Kidney capillary endothelial cell (primary cell): ENCODE results near the gene ANXA8L1.
"Not testable (repeated sequence)": the region's sequence is repeated elsewhere in the genome, so short reads cannot be mapped to it uniquely, and the experiment has no call there.

ENCODE experiments used
- DNase-seq: peaks from one replicate; pipeline ENCODE4 v3.0.0-alpha.2; 2018; ENCODE audit warnings: low spot score

Gene ANXA8L1

DNA sequence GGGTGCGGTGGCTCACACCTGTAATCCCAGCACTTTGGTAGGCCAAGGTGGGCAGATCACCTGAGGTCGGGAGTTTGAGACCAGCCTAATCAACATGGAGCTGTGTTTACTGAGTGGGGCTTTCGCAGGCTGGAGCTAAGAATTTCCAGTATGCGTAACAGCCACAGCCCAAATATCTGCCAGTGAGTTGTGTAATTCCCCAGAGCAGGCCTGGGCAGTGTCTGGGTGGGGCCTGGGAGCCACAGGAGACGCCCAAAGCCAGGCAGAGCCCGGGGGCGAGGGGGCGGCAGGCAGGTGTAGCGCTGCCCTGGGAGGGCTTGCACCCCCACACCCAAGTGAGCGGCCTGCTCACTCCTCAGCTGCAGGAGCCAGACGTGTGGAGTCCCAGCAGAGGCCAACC, at the start of gene ANXA8L1:
TSS of gene ANXA8L1 (plus strand) at position 371 of the 400 bp plus-strand sequence. CDS start 76 bp downstream, outside the sequence.
- DNase-seq, result not testable (repeated sequence)

DNA sequence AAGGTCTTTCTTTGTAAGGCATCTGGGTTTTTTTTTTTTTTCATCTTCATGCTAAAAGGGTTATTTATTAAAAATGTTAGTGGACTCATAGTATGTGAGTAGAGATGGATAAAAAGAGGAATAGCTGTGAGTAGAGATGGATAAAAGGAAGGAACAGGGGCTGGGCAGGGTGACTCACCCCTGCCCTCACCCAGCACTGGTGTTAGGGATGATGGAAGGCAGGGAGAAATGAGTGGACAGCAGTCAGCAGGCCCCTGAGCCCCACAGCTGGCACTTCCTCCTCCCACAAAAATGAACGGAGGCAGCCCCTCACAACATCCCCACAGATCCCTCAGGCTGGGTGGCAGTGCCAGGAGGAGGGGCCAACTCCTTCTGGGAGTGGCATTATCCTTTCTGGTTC, 49.5 kb upstream of the ANXA8L1 start:
- no peak for DNase-seq

DNA sequence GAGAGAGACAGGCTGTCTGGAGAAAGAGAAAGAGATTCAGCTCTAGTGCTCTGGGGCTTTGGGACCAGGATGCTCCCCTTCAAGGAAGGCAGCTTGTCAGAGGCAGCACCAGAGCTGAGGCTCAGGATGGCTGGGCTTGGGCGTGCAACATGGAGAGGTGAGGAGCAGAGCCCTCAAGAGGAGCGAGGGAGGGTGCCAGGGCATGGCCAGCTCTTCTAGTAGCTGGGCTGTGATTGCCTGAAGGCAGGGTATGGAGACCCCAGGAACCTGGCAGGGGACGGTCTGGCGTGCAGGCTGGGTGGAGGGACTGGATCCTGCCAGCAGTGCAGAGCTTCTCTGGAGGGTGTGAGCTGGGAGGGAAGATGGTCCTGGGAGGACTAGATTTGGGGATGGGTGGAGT, 48.6 kb upstream of the ANXA8L1 start:
- DNase-seq, result no peak

DNA sequence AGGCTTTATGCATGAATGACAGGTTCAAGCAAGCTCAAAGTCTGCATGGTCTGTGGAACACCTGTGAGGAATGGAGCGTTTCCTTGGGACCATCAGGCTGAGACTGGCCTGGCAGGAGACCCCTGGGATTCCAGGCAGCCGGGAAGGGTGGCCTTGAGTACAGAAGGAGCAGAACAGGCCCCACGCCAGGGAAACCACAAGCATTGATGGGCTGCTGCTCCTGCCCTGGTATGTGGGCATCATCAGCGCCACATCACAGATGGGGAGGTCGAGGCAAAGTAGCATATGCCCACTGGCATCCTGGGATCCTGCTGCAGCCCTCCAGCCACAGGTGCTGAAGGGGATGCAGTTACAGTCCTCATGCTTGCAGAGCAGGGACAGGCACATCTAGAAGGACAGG, 47.9 kb upstream of the ANXA8L1 start:
- DNase-seq, result no peak

- no peak for DNase-seq
These were observed 46.5 kb upstream of the ANXA8L1 start for GRCh38 chr10:46328853-46329689.

- DNase-seq, result no peak
These were observed 45.9 kb upstream of the ANXA8L1 start for GRCh38 chr10:46329690-46330016.

- DNase-seq, result no peak
These were observed 44.7 kb upstream of the ANXA8L1 start for GRCh38 chr10:46330894-46331293.

- DNase-seq, result not testable (repeated sequence)
These were observed 10.1 kb upstream of the ANXA8L1 start for GRCh38 chr10:46365484-46365883.

GRCh38 chr10:46367209-46367608, 8.4 kb upstream of the ANXA8L1 start:
- DNase-seq, result not testable (repeated sequence)

DNA sequence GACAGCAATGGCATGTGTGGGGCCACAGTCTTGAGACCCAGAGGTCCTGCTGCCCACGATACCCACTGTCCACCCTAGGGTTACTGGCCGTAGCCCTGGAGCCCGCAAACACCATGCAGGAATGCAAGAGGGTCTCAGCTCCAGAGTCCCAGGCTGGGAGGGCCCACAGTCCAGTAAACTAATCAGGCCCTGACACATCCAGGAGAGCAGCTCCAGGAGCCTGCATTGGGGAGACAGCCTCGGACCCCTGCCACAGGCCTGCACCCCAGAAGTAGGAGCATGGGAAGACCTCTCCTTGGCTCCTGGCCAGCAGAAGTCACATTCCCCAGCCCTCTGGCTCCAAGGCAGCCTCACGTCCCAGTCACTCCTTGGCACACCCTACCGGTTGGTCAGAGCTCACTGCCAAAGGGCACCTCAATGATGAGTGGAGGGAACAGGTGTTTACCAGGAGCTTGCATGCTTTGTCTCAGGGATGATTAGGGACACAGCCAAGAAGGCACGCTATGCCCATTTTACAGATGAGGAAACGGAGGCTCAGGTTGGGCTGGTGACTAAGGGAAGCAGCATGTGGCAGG, 7.8 kb upstream of the ANXA8L1 start:
- not testable (repeated sequence) for DNase-seq

DNA sequence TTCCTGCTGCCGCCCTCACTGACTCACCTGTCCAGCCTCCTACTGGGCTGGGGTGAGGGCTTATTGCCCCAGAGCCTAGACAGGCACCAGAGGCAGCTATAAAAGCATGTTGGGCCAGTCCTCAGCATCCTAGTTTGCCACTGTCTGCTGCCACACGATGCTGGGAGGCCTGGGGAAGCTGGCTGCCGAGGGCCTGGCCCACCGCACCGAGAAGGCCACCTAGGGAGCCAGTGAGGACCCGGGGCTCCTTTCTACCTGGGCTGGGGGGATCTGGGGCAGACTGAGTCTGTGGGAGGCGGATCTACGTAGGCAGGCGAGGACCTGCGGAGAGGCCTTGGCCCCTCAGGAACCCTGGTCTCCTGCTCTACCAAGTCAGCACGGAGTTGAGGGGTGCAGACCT, 6.6 kb upstream of the ANXA8L1 start:
- not testable (repeated sequence) for DNase-seq

DNA sequence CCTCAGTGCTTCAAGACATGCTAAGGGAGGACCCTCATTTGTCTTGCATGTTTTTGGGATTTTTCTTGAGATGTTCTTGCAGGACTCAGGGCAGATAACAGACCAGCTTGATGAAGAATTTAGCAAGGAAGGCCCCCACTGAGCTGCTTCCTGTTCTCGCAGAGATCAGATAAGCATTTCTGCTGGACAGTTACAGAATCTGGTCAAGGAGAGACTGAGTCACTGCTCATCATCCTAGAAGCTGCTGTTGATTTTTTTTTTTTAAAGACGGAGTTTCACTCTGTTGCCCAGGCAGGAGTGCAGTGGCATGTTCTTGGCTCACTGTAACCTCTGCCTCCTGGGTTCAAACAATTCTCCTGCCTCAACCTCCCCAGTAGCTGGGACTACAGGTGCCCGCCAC, 1.2 kb upstream of the ANXA8L1 start:
- not testable (repeated sequence) for DNase-seq

GRCh38 chr10:46377022-46377421, 1.4 kb downstream of the ANXA8L1 start:
- not testable (repeated sequence) for DNase-seq

DNA sequence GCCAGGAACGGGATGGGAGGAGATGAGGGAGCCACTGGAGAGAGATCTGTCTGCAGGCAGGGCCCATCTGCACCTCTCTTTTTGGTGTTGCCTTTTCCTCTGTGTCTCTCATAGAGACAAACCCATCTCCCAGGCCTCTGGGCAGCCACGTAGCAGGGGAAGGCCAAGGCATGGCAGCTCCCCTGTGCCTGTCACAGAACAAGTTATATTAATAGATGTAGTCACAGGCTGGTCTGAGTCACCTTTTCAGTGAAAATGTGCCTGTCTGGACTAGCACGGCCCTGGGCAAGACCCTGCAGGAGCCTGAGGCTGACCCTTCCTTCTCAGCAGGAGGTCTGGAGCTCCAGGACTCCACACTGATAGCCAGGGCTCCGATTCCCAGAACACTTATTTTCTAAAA, 2.1 kb downstream of the ANXA8L1 start:
- not testable (repeated sequence) for DNase-seq

- not testable (repeated sequence) for DNase-seq
These were observed 2.5 kb downstream of the ANXA8L1 start for GRCh38 chr10:46378108-46378507.

DNA sequence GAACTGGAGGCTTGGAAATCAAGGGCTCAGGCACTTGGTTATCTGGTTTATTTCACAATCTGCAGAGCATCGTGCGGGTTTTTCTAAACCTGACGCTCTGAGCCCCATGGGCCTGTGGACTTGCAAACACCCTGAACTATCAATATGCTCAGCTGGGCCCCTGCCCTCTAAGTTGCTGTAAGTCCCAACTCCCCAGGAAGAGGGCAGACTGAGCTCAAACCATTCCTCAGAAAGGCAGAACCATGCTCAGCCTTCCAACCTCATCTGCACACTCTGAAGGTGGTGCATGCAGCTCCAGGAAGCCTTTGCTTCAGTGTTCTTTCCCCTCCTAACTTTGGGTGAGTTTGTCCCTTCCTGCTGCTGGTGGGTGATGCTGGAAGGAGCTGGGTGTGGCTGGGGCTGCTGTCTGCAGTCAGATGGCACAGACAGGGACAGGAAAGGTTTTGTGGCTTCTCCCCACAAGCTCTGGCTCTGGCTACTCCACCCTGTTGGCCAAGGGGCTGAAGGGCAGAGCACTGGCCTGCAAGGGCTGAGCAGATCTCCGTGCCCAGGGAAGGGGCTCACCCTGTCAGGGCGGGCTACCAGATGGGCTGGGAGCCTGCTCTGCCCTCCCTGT, 3.8 kb downstream of the ANXA8L1 start:
- not testable (repeated sequence) for DNase-seq

- not testable (repeated sequence) for DNase-seq
These were observed 10.3 kb downstream of the ANXA8L1 start for GRCh38 chr10:46385858-46386257.

DNA sequence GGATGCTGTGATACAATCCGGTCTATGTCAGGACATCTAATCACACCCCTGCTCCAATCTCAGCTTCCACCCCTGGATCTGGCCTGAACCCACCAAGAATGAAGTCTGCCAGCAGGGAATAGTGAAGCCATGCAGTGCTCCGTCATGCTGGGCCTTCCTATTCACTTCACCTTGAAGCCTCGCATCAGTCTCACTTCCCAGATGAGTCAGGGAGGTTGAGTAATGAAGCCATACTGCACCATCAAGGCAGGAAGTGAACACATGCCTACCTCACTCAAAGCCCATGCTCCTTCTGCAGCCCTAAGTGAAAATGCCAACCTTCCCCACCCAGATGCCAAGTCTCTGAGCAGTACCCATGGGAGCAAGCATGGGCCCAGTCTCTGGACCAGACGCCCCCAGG, 11.1 kb downstream of the ANXA8L1 start:
- DNase-seq, result not testable (repeated sequence)

GRCh38 chr10:46387309-46387902, 11.8 kb downstream of the ANXA8L1 start:
- not testable (repeated sequence) for DNase-seq

GRCh38 chr10:46391422-46391821, 15.8 kb downstream of the ANXA8L1 start:
- not testable (repeated sequence) for DNase-seq

GRCh38 chr10:46396441-46397279, 21.1 kb downstream of the ANXA8L1 start:
- DNase-seq, result not testable (repeated sequence)

GRCh38 chr10:46397767-46398166, 22.2 kb downstream of the ANXA8L1 start:
- DNase-seq, result not testable (repeated sequence)
